Measurements from ENCODE around the gene FAM193B.

The FAM193B gene

GRCh38 chr5:177509991-177510566 lies 44.3 kb downstream of the FAM193B start:
- peak overlapping the region; percentile 45 for H3K9ac ChIP-seq (ENCODE audit: low read length)
- no peak overlapping the region for H2AFZ ChIP-seq (ENCODE audit: low read depth, low read length)
- peak overlapping the region; percentile 56 for H3K4me2 ChIP-seq (ENCODE audit: low read length)
- no peaks in the 10 kb centered on the region for H4K20me1 ChIP-seq (ENCODE audit: insufficient read depth, low read length)
- H3K79me2 ChIP-seq (ENCODE audit: low read length) = peaks cover under 1% of the 10 kb centered on the region; the same call in 1 of the 2 replicates
- H3K27me3 ChIP-seq (ENCODE audit: low read depth, low read length) = no peaks in the 10 kb centered on the region
- H3K9me3 ChIP-seq (ENCODE audit: insufficient read depth, low read length) = no peaks in the 10 kb centered on the region; the same call in 1 of the 2 replicates
- TF ChIP-seq EZH2phosphoT487 (IDR thresholded peaks at IDR 0.05; ENCODE audit: low read depth) = no peak
- TF ChIP-seq, protein P1, sequence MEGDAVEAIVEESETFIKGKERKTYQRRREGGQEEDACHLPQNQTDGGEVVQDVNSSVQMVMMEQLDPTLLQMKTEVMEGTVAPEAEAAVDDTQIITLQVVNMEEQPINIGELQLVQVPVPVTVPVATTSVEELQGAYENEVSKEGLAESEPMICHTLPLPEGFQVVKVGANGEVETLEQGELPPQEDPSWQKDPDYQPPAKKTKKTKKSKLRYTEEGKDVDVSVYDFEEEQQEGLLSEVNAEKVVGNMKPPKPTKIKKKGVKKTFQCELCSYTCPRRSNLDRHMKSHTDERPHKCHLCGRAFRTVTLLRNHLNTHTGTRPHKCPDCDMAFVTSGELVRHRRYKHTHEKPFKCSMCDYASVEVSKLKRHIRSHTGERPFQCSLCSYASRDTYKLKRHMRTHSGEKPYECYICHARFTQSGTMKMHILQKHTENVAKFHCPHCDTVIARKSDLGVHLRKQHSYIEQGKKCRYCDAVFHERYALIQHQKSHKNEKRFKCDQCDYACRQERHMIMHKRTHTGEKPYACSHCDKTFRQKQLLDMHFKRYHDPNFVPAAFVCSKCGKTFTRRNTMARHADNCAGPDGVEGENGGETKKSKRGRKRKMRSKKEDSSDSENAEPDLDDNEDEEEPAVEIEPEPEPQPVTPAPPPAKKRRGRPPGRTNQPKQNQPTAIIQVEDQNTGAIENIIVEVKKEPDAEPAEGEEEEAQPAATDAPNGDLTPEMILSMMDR (IDR thresholded peaks at IDR 0.05; ENCODE audit: low read depth, low read length) = no peak
- H3K4me3 ChIP-seq (ENCODE audit: low read length) = peak overlapping the region; percentile 44
- peaks cover 31% of the 10 kb centered on the region for H3K4me1 ChIP-seq (ENCODE audit: low read length)
- H3K36me3 ChIP-seq (replicated peaks; ENCODE audit: low read depth, low read length) = peaks cover 28% of the 10 kb centered on the region
- H3K27ac ChIP-seq (ENCODE audit: low read length) = peak overlapping the region; percentile 48; the same call in 1 of the 2 replicates

GRCh38 chr5:177509381-177509951 lies 44.9 kb downstream of the FAM193B start, which contains the start of gene DOK3:
TSS of gene DOK3 (minus strand) at chr5:177509826. CDS start at chr5:177509540, 286 bp downstream.
- peaks cover 23% of the 10 kb centered on the region for H3K36me3 ChIP-seq (replicated peaks; ENCODE audit: low read depth, low read length)
- H3K4me2 ChIP-seq (ENCODE audit: low read length) = peak within 1 kb of the TSS; percentile 56
- H3K9ac ChIP-seq (ENCODE audit: low read length) = peak within 1 kb of the TSS; percentile 45
- H3K27me3 ChIP-seq (ENCODE audit: low read depth, low read length) = no peaks in the 10 kb centered on the region
- peaks cover 31% of the 10 kb centered on the region for H3K4me1 ChIP-seq (ENCODE audit: low read length)
- H3K79me2 ChIP-seq (ENCODE audit: low read length) = no peaks in the 10 kb centered on the region
- H4K20me1 ChIP-seq (ENCODE audit: insufficient read depth, low read length) = no peaks in the 10 kb centered on the region
- TF ChIP-seq, protein P1 (IDR thresholded peaks at IDR 0.05; ENCODE audit: low read depth, low read length) = no peak
- TF ChIP-seq EZH2phosphoT487 (IDR thresholded peaks at IDR 0.05; ENCODE audit: low read depth) = no peak
- H3K9me3 ChIP-seq (ENCODE audit: insufficient read depth, low read length) = no peaks in the 10 kb centered on the region; the same call in 1 of the 2 replicates
- peak within 1 kb of the TSS; percentile 48; the same call in 1 of the 2 replicates for H3K27ac ChIP-seq (ENCODE audit: low read length)
- H2AFZ ChIP-seq (ENCODE audit: low read depth, low read length) = peak within 1 kb of the TSS; percentile 12; the same call in 1 of the 2 replicates
- peak within 1 kb of the TSS; percentile 44 for H3K4me3 ChIP-seq (ENCODE audit: low read length)

DNA sequence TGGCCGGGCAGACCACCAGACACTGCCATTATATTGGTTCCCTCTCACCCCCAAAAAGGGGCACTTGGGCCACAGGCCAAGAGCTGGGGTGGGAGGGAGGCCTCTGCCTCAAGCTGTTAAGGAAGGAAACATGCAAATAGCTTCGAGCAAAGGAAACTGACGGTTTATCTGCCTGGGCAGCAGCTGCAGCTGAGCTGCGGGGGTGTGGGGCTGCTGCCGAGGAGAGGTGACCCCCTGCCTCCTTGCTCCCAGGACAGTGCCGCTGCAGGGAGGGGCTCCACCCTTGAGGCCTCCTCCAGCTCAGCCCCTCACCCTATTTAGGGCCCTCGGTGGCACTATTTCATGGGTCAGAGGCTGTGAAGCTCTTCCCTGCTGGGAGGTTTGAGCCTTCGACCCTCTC lies 45.5 kb downstream of the FAM193B start:
- H3K4me3 ChIP-seq (ENCODE audit: low read length) = peak overlapping the region; percentile 44
- peak overlapping the region; percentile 56 for H3K4me2 ChIP-seq (ENCODE audit: low read length)
- no peak overlapping the region for H2AFZ ChIP-seq (ENCODE audit: low read depth, low read length)
- H3K27me3 ChIP-seq (ENCODE audit: low read depth, low read length) = no peaks in the 10 kb centered on the region
- peaks cover 17% of the 10 kb centered on the region for H3K36me3 ChIP-seq (replicated peaks; ENCODE audit: low read depth, low read length)
- TF ChIP-seq EZH2phosphoT487 (IDR thresholded peaks at IDR 0.05; ENCODE audit: low read depth) = no peak
- TF ChIP-seq, protein P1 (IDR thresholded peaks at IDR 0.05; ENCODE audit: low read depth, low read length) = no peak
- H4K20me1 ChIP-seq (ENCODE audit: insufficient read depth, low read length) = no peaks in the 10 kb centered on the region
- no peaks in the 10 kb centered on the region; the same call in 1 of the 2 replicates for H3K9me3 ChIP-seq (ENCODE audit: insufficient read depth, low read length)
- no peaks in the 10 kb centered on the region for H3K79me2 ChIP-seq (ENCODE audit: low read length)
- H3K9ac ChIP-seq (ENCODE audit: low read length) = peak overlapping the region; percentile 45; the same call in 1 of the 2 replicates
- H3K4me1 ChIP-seq (ENCODE audit: low read length) = peaks cover 31% of the 10 kb centered on the region
- H3K27ac ChIP-seq (ENCODE audit: low read length) = no peak overlapping the region

DNA sequence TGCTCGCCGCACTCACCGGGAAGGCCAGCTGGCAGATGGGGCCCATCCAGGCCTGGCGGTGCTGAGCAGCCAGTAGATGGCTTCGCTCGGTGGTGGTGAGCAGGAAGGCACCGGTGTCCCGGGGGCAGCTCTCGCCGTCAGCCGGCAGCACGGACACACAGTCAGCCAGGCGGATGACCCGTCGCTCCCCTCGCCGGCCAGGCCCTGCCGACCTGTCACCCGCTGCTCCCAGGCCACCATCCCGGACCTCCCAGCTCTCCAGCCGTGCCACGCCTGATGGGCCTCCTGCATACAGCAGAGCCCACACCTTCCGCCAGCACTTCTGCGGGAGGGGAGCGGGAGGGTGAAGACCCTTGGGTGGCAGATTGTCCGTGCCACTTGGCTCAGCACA lies 46.1 kb downstream of the FAM193B start:
- Histone ChIP-seq H4K20me1 (ENCODE audit: insufficient read depth, low read length) (peaks cover 6% of the 10 kb centered on the region; the same call in 1 of the 2 replicates), H3K9me3 (ENCODE audit: insufficient read depth, low read length) (no peaks in the 10 kb centered on the region; the same call in 1 of the 2 replicates), H3K9ac (ENCODE audit: low read length) (no peak overlapping the region), H3K4me2 (ENCODE audit: low read length) (no peak overlapping the region), H3K4me3 (ENCODE audit: low read length) (no peak overlapping the region), H3K27me3 (ENCODE audit: low read depth, low read length) (no peaks in the 10 kb centered on the region), H3K4me1 (ENCODE audit: low read length) (peaks cover 31% of the 10 kb centered on the region), H3K79me2 (ENCODE audit: low read length) (no peaks in the 10 kb centered on the region), H3K36me3 (replicated peaks; ENCODE audit: low read depth, low read length) (peaks cover 20% of the 10 kb centered on the region), H2AFZ (ENCODE audit: low read depth, low read length) (no peak overlapping the region), H3K27ac (ENCODE audit: low read length) (no peak overlapping the region)
- no peak for TF ChIP-seq EZH2phosphoT487 (IDR thresholded peaks at IDR 0.05; ENCODE audit: low read depth)
- TF ChIP-seq, protein P1 (IDR thresholded peaks at IDR 0.05; ENCODE audit: low read depth, low read length) = no peak
